Measurements from ENCODE around the gene TMEM40. TPM values are rescaled to one million over a fixed set of nuclear protein-coding genes. Genes with fewer than 3 reads are reported as not detected.

The TMEM40 gene
- total and polyA plus RNA-seq, 2 of the 13 experiments (the other 11 are each of a cell fraction or from before 2014, with no cell fraction given), result 0.16 TPM; not detected in 1

- TF ChIP-seq CHD4 (IDR thresholded peaks at IDR 0.05; ENCODE audit: borderline replicate concordance, low read length) (no peak), POGZ (CRISPR knock-in tag; IDR thresholded peaks at IDR 0.05) (no peak), KDM4B (CRISPR knock-in tag; IDR thresholded peaks at IDR 0.05) (no peak), ATF5 (CRISPR knock-in tag; IDR thresholded peaks at IDR 0.05; ENCODE audit: low read depth) (no peak), MAFK (conservative IDR thresholded peaks at IDR 0.05 in 1 of 2, IDR thresholded peaks at IDR 0.05 in 1 of 2; ENCODE audit: low read length in 2 of 2) (no peak), ZNF44 (CRISPR knock-in tag; IDR thresholded peaks at IDR 0.05) (no peak), MIER2 (CRISPR knock-in tag; IDR thresholded peaks at IDR 0.05) (no peak), ZNF773 (CRISPR knock-in tag; IDR thresholded peaks at IDR 0.05; ENCODE audit: borderline replicate concordance) (no peak), JUNB (CRISPR knock-in tag; IDR thresholded peaks at IDR 0.05; ENCODE audit: borderline replicate concordance) (no peak), ZNF10 (CRISPR knock-in tag; IDR thresholded peaks at IDR 0.05; ENCODE audit: borderline replicate concordance, low read depth) (no peak), PRPF4 (IDR thresholded peaks at IDR 0.05; ENCODE audit: low read depth, low read length, poor library complexity, severe bottlenecking) (no peak), ZNF280B (CRISPR knock-in tag; IDR thresholded peaks at IDR 0.05; ENCODE audit: borderline replicate concordance) (no peak), SRSF1 (optimal IDR thresholded peaks at IDR 0.05; ENCODE audit: low read depth, low read length) (no peak), DMTF1 (CRISPR knock-in tag; IDR thresholded peaks at IDR 0.05) (no peak), SYNCRIP (IDR thresholded peaks at IDR 0.05; ENCODE audit: insufficient read depth, low read depth, low read length) (no peak), SNAPC2 (CRISPR knock-in tag; IDR thresholded peaks at IDR 0.05) (no peak), ZNF281 (CRISPR knock-in tag; IDR thresholded peaks at IDR 0.05; ENCODE audit: borderline replicate concordance) (no peak), NCOA5 (CRISPR knock-in tag; IDR thresholded peaks at IDR 0.05) (no peak), NR1H2 (CRISPR knock-in tag; IDR thresholded peaks at IDR 0.05; ENCODE audit: borderline replicate concordance, low read depth) (no peak), ZSCAN22 (CRISPR knock-in tag; IDR thresholded peaks at IDR 0.05) (no peak)
- TF ChIP-seq, protein P1, sequence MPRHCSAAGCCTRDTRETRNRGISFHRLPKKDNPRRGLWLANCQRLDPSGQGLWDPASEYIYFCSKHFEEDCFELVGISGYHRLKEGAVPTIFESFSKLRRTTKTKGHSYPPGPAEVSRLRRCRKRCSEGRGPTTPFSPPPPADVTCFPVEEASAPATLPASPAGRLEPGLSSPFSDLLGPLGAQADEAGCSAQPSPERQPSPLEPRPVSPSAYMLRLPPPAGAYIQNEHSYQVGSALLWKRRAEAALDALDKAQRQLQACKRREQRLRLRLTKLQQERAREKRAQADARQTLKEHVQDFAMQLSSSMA (CRISPR knock-in tag; IDR thresholded peaks at IDR 0.05), result no peak
These were observed 38.8 kb downstream of the TMEM40 start (continued) for GRCh38 chr3:12719984-12720898.
